ENCODE data around the gene TENM4. TPM values are rescaled to one million over a fixed set of nuclear protein-coding genes. Genes with fewer than 3 reads are reported as not detected.

The TENM4 gene
- total RNA-seq, 2 experiments from 2014 or later: not detected

GRCh38 chr11:78690352-78690987, 750.4 kb downstream of the TENM4 start:
- H3K4me3 Mint-ChIP-seq: no peak overlapping the region
- H3K27ac Mint-ChIP-seq: no peak overlapping the region
- no peaks in the 10 kb centered on the region for H3K4me1 Mint-ChIP-seq (ENCODE audit: low read depth)
- H3K9me3 Mint-ChIP-seq: no peaks in the 10 kb centered on the region
- POLR2A ChIA-PET: no interaction called here
- H3K36me3 Mint-ChIP-seq: no peaks in the 10 kb centered on the region
- CTCF ChIA-PET: no interaction called here
- DNase-seq: no peak
- H3K27me3 Mint-ChIP-seq: peaks cover 2% of the 10 kb centered on the region
- intact Hi-C loops (cut with micrococcal nuclease): no loop called here

DNA sequence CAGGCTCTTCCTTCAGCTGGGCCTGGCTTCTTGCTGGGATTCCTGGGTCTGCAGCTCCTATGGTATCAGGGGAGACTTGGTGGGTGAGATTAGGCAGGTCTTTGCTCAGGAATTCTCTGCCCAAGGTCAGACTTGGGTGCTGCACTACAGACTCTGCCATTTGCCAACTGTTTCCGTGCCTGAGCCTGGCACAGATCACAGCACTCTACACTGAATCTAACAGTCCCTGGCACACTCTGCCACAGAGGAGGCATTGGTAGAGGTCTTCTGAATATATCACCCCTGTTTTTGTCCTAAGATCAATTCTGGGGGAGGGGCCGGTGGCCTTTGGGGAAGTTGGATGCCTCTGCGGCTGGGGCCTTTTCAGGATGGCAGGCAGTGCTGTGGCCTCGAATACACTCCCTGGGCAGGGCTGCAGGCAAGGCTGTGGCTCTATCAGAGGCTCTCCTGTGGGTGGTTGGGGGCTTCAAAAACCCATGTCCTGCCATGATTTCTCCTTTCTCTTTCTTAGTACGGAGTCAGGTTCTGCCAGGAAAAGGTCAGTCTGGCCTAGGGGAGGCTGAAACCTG, 751.2 kb downstream of the TENM4 start:
- Mint-ChIP-seq H3K36me3 (no peaks in the 10 kb centered on the region), H3K27ac (no peak overlapping the region), H3K9me3 (no peaks in the 10 kb centered on the region), H3K27me3 (peaks cover 2% of the 10 kb centered on the region), H3K4me3 (no peak overlapping the region), H3K4me1 (ENCODE audit: low read depth) (no peaks in the 10 kb centered on the region)
- POLR2A ChIA-PET: no interaction called here
- DNase-seq: no peak
- CTCF ChIA-PET: no interaction called here
- intact Hi-C loops (cut with micrococcal nuclease): no loop called here

DNA sequence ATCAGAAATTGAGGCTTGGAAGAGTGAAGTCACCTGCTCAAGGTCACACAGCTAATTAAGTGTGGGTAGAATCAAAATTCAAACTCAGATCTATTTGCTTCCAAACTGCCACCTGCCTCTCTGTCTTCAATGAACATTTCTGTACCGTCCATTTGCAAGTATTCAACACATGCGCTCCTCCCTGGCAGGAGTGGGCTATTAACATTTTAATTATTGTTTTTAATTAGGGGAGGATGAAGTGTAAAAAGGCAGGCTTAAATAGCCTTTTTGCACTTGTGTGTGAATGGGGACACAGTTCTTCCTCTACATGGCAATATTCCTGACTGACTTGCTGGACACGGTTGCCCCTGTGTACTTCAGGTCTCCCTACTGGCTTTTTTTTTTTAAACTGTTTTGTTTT, 751.7 kb downstream of the TENM4 start:
- Mint-ChIP-seq H3K27me3 (peaks cover 2% of the 10 kb centered on the region), H3K4me3 (no peak overlapping the region), H3K4me1 (ENCODE audit: low read depth) (no peaks in the 10 kb centered on the region), H3K36me3 (no peaks in the 10 kb centered on the region), H3K9me3 (no peaks in the 10 kb centered on the region), H3K27ac (no peak overlapping the region)
- ChIA-PET POLR2A (no interaction called here), CTCF (no interaction called here)
- intact Hi-C loops (cut with micrococcal nuclease): no loop called here
- no peak for DNase-seq

DNA sequence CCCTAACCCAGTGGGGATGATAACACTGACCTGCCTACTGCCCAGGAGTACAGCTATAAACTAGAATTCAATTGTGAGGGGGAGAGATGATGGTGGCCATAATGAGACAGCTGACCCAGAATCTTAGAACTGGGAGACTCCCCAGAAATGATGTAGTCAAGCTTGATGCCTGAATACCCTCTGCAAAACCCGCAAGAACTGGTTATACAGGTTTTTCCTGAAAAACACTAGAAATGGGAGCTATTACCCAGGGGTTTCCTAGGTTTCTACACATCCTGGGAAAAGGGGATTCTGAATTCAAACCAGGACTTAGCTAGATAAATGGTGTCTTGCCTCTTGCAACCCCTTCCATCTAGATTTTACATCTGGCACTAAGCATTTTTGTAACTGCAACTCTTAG, 752.4 kb downstream of the TENM4 start:
- Mint-ChIP-seq H3K36me3 (no peaks in the 10 kb centered on the region), H3K4me3 (no peak overlapping the region), H3K27me3 (peaks cover 2% of the 10 kb centered on the region), H3K9me3 (no peaks in the 10 kb centered on the region), H3K4me1 (ENCODE audit: low read depth) (no peaks in the 10 kb centered on the region), H3K27ac (no peak overlapping the region)
- ChIA-PET POLR2A (no interaction called here), CTCF (no interaction called here)
- intact Hi-C loops (cut with micrococcal nuclease): no loop called here
- DNase-seq: no peak

DNA sequence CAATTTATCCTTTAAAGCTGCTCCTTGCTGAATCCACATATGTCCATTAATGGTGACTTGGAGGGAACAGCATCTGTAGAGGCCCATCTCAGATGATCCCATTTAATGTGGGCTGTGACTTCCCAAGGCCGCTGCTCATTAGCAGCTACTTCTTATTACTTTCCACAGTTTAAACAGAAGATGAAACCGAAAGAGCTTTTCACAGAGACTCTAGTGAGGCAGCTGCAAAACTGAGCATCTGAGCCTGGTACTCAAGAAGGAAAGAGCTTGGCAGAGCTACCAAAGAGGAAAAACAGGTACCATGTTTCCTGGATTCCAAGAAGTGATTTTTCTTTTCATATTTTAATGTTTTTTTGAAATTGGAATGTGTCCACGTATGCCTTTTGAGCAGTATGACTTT, 755.7 kb downstream of the TENM4 start:
- no peak for DNase-seq

DNA sequence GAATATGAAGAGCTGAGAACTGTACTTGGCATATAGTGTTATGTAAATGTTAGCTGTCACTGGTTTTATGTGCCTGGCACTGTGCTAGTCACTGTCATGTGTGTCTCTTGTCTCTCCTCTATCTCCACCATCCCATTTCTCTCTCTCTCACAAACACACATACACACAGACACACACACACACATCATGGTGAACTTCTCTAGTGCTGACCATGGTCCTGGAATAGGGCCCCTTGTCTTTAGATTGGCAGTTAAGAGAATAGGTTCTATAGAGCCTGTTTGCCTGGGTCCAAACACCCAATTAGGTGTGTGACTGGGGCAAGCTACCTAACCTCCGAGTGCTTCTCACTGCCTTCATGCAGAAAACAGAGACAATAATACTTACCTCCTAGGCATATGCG, 756.5 kb downstream of the TENM4 start:
- H3K4me1 Mint-ChIP-seq (ENCODE audit: low read depth): no peaks in the 10 kb centered on the region
- no peaks in the 10 kb centered on the region for H3K36me3 Mint-ChIP-seq
- POLR2A ChIA-PET: no interaction called here
- intact Hi-C loops (cut with micrococcal nuclease): no loop called here
- CTCF ChIA-PET: interaction anchor here (2.4 kb wide), 1 partner anchor 39 kb away, joined by 7 read pairs; no protein-coding TSS in a partner anchor
- no peaks in the 10 kb centered on the region for H3K9me3 Mint-ChIP-seq
- no peak overlapping the region for H3K4me3 Mint-ChIP-seq
- no peak for DNase-seq
- no peaks in the 10 kb centered on the region for H3K27me3 Mint-ChIP-seq
- H3K27ac Mint-ChIP-seq: no peak overlapping the region

More for the DNA sequence above, 755.7 kb downstream of the TENM4 start:
- CTCF ChIA-PET: interaction anchor here (1.4 to 2.4 kb wide), 2 partner anchors 30 to 39 kb away, joined by 4 to 7 read pairs; no protein-coding TSS in a partner anchor
- H3K4me3 Mint-ChIP-seq: no peak overlapping the region
- no peaks in the 10 kb centered on the region for H3K27me3 Mint-ChIP-seq
- no peaks in the 10 kb centered on the region for H3K36me3 Mint-ChIP-seq
- no peaks in the 10 kb centered on the region for H3K4me1 Mint-ChIP-seq (ENCODE audit: low read depth)
- POLR2A ChIA-PET: no interaction called here
- no peaks in the 10 kb centered on the region for H3K9me3 Mint-ChIP-seq
- no peak overlapping the region for H3K27ac Mint-ChIP-seq
- intact Hi-C loops (cut with micrococcal nuclease): no loop called here

- no peak for DNase-seq
- no peaks in the 10 kb centered on the region for H3K36me3 Mint-ChIP-seq
- intact Hi-C loops (cut with micrococcal nuclease): no loop called here
- ChIA-PET CTCF (interaction anchor here (2.4 kb wide), 1 partner anchor 38 kb away, joined by 7 read pairs; no protein-coding TSS in a partner anchor), POLR2A (no interaction called here)
- no peaks in the 10 kb centered on the region for H3K4me1 Mint-ChIP-seq (ENCODE audit: low read depth)
- H3K4me3 Mint-ChIP-seq: no peak overlapping the region
- H3K27ac Mint-ChIP-seq: no peak overlapping the region
- H3K9me3 Mint-ChIP-seq: no peaks in the 10 kb centered on the region
- H3K27me3 Mint-ChIP-seq: no peaks in the 10 kb centered on the region
Measured at GRCh38 chr11:78683774-78684173, 757.1 kb downstream of the TENM4 start.

DNA sequence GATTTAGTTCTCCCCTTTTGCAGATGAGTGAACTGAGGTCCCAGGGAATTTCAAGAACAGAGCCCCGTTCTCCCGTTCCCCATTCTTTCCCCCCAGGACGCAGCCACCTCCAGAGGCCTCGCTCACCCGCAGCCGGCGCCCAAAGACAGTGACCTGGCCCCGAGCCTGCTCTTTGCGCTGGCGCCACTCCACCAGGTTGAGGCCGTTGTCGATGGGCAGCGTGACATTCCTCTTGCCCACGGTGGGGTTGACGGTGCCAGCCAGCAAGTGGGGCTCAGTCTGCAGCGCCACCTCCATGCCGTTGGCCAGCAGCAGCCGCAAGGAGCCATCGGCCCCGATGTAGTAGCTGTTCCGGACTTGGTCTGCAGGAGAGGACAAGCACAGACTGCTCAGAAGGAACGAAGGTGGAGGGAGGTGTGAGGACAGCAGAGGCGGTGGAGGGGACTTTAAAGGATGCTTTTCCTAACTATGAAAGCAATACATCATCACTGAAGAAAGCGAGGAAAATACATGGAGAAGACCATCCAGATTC, 764.7 kb downstream of the TENM4 start:
- intact Hi-C loops (cut with micrococcal nuclease): no loop called here
- no peak for DNase-seq
- H3K27me3 Mint-ChIP-seq: no peaks in the 10 kb centered on the region
- POLR2A ChIA-PET: no interaction called here
- H3K36me3 Mint-ChIP-seq: no peaks in the 10 kb centered on the region
- H3K4me1 Mint-ChIP-seq (ENCODE audit: low read depth): no peaks in the 10 kb centered on the region
- H3K27ac Mint-ChIP-seq: no peak overlapping the region
- no peaks in the 10 kb centered on the region for H3K9me3 Mint-ChIP-seq
- no peak overlapping the region for H3K4me3 Mint-ChIP-seq
- CTCF ChIA-PET: no interaction called here

DNA sequence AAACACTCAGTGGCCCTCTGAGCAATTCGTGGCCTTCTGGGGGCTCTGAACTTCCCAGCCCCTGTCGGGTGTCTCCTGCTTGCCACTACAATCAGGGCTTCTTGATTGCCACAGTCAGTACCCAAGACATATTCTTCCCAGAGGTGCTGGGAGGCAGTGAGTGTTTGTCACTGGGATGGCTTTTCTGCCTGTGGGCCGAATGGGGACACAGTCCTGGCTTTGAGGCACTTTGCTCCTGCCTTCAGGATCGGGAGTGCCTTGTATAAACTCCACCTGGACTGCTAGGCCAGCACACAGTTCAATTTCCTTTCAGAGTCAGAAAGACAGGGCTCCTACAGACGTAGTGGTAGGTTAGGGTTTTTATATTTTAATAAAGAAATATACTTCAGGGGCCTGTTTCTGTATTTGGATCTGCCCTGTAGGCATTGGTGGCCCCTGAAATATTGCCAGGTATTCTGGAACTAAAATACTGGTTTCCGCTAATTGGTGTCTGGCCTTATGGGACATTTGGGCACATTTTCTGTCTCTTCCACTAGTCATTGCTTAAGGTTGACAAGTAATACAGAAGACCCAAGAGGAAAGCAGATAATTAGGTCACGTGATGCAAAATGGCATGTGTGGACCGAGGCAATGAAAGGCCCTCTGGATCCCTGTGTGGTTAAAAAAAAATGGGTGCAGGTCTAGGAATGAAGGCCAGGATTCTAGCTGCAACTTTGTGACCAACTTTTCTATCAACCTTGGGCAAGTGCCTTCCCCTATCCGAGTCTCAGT, 767.8 kb downstream of the TENM4 start:
- H3K27ac Mint-ChIP-seq: no peak overlapping the region
- H3K4me3 Mint-ChIP-seq: no peak overlapping the region
- no peaks in the 10 kb centered on the region for H3K4me1 Mint-ChIP-seq (ENCODE audit: low read depth)
- no peaks in the 10 kb centered on the region for H3K9me3 Mint-ChIP-seq
- intact Hi-C loops (cut with micrococcal nuclease): no loop called here
- H3K27me3 Mint-ChIP-seq: no peaks in the 10 kb centered on the region
- no peaks in the 10 kb centered on the region for H3K36me3 Mint-ChIP-seq
- ChIA-PET CTCF (interaction anchor here (1.3 kb wide), 1 partner anchor 43 kb away, joined by 3 read pairs; no protein-coding TSS in a partner anchor), POLR2A (no interaction called here)
- no peak for DNase-seq

DNA sequence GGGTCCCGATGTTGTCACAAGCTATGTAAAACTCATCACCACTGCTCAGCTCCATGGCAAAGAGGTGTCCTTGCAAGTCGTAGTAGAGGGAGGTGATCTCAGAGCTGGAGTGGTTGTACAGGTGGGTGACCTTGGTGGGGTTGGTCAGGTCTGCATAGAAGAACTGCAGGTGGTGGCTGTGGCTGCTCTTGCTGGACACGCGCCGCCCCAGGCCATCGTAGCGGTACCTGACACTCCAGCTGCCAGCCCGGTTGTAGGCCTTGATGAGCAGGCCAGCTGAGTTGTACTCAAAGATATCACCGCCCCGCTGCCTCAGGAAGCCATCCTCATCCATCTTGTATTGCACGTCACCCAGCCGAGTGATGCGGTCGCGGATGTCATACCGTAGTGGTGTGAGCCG, 771.6 kb downstream of the TENM4 start:
- Mint-ChIP-seq H3K9me3 (no peaks in the 10 kb centered on the region), H3K36me3 (no peaks in the 10 kb centered on the region)

GRCh38 chr11:78667461-78667860, 773.4 kb downstream of the TENM4 start:
- ChIA-PET CTCF (no interaction called here), POLR2A (no interaction called here)
- DNase-seq: no peak
- no peaks in the 10 kb centered on the region for H3K9me3 Mint-ChIP-seq
- no peak overlapping the region for H3K27ac Mint-ChIP-seq
- no peak overlapping the region for H3K4me3 Mint-ChIP-seq
- no peaks in the 10 kb centered on the region for H3K36me3 Mint-ChIP-seq
- H3K27me3 Mint-ChIP-seq: peaks cover 1% of the 10 kb centered on the region
- intact Hi-C loops (cut with micrococcal nuclease): no loop called here
- H3K4me1 Mint-ChIP-seq (ENCODE audit: low read depth): no peaks in the 10 kb centered on the region

More for the DNA sequence above, 771.6 kb downstream of the TENM4 start:
- no peak for DNase-seq
- intact Hi-C loops (cut with micrococcal nuclease): no loop called here
- Mint-ChIP-seq H3K4me3 (no peak overlapping the region), H3K27me3 (no peaks in the 10 kb centered on the region), H3K27ac (no peak overlapping the region), H3K4me1 (ENCODE audit: low read depth) (no peaks in the 10 kb centered on the region)
- POLR2A ChIA-PET: no interaction called here
- CTCF ChIA-PET: no interaction called here

DNA sequence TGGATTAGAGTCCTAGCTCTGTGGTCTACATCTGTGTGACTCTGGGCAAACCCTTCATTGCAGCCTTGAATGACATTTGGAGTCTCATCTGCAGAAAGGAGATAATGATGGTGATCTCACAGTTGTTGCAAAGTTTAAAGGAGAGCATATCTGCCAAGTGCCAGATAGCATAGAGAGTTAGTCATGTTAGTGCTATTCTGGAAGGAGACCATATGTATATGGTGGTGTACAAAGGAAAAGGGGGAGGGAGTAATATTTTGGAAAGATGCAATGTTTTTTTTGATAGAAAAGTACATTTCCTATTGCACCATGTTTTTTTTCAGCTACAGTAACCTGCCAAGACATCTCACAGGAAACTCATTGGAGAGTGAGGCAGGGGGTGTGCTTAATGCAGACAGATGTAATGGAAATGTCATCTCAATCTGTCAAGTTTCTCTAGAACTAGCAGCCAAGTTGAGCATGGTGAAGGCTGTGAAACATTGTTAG, 774.1 kb downstream of the TENM4 start:
- DNase-seq: no peak
- ChIA-PET POLR2A (no interaction called here), CTCF (interaction anchor here (0.6 kb wide), 1 partner anchor 21 kb away, joined by 3 read pairs; no protein-coding TSS in a partner anchor)
- Mint-ChIP-seq H3K27ac (no peak overlapping the region), H3K36me3 (no peaks in the 10 kb centered on the region), H3K9me3 (no peaks in the 10 kb centered on the region), H3K4me3 (no peak overlapping the region), H3K27me3 (peaks cover 1% of the 10 kb centered on the region), H3K4me1 (ENCODE audit: low read depth) (no peaks in the 10 kb centered on the region)
- intact Hi-C loops (cut with micrococcal nuclease): no loop called here
